Activated CD8-positive, alpha-beta memory T cell treated with anti-CD3 and anti-CD28 coated beads for 4 hours (primary cell): ENCODE measurements around the gene TOMM20.
A peak's percentile ranks its signal among the peaks of the same experiment; 100 is the strongest.
"Not testable (repeated sequence)": the region's sequence is repeated elsewhere in the genome, so short reads cannot be mapped to it uniquely, and the experiment has no call there.

Experiments used
- DNase-seq, 2 donors: peaks; one replicate each; pipeline ENCODE4 v3.0.0-alpha.2; 2020; ENCODE audit warnings: low read depth in 2 of 2

TOMM20 gene

GRCh38 chr1:235102259-235102582 is 26.4 kb downstream of the TOMM20 start:
- no peak for DNase-seq

DNA sequence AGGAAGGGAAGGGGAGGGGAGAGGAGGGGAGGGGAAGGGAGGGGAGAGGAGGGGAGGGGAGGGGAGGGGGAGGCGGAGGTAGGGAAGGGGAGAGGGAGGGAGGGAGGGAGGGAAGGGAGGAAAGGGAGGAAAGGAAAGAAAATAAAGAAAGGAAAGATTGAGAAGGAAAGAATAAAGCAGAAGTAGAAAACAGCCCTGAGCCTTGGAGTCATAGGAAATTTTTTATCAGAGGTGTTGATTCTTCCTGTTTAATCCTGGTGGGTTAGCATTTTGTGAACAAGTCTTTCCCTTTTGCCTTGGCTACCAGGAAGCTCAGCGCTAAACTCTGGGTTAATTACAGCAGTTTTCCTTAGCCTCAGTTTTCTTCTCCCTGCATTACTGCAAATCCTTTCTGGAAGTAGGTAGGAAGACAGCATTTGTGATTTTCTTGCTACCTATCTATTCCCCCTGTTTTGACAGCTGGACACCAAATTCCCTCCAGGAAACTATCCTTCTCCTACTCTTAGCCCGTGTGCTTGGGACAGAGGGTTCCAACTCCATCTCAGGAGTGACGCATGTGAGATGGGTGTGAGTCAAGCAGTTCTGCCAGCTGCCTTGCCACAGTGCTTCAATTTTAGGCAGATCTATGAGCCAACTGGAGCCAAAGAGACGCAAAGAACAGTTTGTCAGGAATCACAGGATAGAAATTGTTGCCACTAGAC is 26.9 kb downstream of the TOMM20 start:
- no peak for DNase-seq

GRCh38 chr1:235100194-235100772 is 28.4 kb downstream of the TOMM20 start:
- DNase-seq, result no peak

GRCh38 chr1:235098991-235099390 is 29.6 kb downstream of the TOMM20 start:
- DNase-seq, result no peak

DNA sequence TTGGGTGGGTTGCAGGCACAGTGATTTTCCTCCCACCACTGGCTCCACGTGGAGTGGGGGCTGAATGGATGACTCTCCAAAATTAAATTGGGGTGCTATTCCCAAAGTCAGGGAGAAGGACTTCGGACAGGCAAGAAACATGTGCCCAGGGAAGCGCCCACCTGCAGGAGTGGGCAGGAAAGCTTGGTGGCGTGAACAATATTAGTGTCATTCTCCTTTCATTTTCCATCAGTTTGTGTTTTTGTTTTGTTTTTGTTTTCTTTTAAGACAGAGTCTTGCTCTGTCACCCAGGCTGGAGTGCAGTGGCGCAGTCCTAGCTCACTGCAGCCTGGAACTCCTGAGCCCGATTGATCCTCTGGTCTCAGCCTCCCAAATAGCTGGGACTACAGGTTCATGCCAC is 30.1 kb downstream of the TOMM20 start:
- no peak for DNase-seq

GRCh38 chr1:235097501-235097900 is 31.1 kb downstream of the TOMM20 start:
- DNase-seq, result not testable (repeated sequence)

DNA sequence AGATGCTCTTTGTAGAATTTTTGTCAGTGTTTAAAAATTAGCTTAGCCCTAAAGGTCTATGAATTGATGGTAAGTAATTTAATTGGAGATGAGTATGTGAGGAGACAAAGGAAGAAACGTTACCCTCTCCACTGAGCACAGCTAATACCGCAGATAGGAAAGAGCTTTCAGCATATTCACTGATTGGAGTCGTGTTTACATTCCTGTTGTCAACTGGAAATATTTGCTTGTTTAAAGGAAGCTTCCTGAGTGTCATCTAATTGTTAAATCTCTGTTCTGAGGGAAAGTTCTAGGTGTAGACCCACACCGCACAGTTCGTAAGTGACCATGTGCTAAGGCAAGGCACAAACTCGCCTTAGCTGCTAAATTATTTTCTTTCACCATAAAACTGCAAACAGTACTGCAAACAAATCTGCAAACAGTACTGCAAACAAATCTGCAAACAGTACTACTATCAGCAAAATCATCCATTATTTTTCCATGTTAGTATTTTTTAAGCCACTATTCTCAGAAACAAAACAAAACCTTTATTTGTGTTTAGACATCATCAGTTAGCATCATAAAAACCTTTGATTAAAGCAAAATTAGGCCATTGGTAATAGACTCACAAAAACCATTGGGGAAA is 32.6 kb downstream of the TOMM20 start:
- DNase-seq, result no peak

- peak; percentile 56 to 59 for DNase-seq
Measured at GRCh38 chr1:235093696-235094592, 34.7 kb downstream of the TOMM20 start.

DNA sequence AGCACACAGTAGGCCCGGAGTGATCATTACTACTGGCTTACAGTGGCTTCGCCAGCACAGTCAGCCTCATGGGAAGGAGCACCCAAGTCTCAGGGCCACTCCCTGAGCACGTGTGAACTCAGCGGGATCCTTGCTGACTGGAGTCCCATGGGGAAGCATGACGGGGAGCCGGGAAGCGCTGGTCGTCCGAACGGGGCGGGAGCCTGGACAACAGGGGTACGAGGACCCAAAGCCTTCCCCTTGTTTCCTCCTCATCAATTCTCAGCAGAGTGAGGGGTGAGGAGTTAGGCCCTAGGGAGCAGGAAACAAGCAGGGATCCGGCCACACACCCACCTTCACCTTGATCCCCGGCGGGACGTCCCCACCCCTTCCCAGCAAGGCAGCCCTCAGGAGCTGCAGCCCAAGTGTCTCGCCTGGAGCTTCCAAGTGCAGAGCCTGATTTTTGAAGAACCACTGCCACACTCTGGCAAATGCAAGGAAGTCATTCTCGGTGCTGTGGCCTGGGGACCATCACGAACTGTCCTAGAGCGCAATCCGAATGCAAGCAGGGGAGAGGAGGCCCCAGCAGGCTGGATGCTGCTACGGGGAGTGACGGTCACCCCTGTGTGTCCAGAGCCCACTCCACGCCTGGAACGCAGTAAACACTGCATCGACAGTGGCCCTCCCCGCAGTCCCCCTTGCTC is 35.5 kb downstream of the TOMM20 start:
- DNase-seq, result no peak

DNA sequence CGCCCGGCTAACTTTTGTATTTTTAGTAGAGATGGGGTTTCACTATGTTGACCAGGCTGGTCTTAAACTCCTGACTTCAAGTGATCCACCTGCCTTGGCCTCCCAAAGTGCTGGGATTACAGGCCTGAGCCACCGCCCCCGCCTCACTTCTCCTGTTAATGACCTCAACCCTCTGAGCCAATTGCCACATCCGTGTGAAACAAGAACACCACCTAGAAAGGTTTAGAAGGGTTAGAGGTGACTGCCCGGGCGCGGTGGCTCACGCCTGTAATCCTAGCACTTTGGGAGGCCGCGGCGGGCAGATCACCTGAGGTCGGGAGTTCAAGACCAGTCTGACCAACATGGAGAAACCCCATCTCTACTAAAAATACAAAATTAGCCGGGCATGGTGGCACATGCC is 36.2 kb downstream of the TOMM20 start:
- DNase-seq, result not testable (repeated sequence)

GRCh38 chr1:235092045-235092406 is 36.6 kb downstream of the TOMM20 start:
- DNase-seq, result not testable (repeated sequence)

GRCh38 chr1:235091319-235092044 is 37.2 kb downstream of the TOMM20 start:
- not testable (repeated sequence) for DNase-seq

GRCh38 chr1:235090406-235091069 is 38.1 kb downstream of the TOMM20 start:
- DNase-seq, result no peak

DNA sequence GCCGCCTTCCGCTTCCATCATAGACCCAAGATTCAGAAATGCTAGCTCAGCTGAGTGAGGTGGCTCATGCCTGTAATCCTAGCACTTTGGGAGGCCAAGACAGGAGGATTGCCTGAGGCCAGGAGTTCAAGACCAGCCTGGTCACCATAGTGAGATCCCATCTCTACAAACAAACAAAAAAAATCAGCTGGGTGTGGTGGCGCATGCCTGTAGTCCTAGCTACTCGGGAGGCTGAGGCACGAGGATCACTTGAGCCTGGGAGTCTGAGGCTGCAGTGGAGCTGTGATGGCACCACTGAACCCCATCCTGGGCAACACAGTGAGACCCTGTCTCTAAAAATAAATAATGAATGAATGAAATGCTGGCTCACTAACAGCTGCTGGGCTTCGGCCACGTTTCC is 39.7 kb downstream of the TOMM20 start:
- DNase-seq, result no peak

- no peak for DNase-seq
Measured at GRCh38 chr1:235088430-235088829, 40.2 kb downstream of the TOMM20 start.

DNA sequence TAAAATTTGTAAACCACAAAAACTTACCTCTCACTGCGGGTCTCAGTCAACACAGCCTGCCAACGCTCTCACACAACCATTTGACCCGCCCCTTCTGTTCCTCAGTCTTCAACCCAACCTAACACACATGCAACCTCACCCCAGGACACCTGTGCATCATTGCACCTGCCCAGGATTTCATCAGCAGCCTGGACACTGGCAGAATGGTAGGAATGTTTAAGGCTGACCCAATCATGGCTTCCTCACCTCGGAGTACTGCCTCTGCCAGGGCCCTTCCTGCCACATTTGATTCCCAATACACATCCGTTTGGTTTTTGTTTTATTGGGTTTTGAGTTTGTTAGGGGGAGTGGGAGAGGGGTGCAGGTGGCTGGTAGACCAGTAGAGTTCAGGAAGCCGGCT is 40.7 kb downstream of the TOMM20 start:
- no peak for DNase-seq

DNA sequence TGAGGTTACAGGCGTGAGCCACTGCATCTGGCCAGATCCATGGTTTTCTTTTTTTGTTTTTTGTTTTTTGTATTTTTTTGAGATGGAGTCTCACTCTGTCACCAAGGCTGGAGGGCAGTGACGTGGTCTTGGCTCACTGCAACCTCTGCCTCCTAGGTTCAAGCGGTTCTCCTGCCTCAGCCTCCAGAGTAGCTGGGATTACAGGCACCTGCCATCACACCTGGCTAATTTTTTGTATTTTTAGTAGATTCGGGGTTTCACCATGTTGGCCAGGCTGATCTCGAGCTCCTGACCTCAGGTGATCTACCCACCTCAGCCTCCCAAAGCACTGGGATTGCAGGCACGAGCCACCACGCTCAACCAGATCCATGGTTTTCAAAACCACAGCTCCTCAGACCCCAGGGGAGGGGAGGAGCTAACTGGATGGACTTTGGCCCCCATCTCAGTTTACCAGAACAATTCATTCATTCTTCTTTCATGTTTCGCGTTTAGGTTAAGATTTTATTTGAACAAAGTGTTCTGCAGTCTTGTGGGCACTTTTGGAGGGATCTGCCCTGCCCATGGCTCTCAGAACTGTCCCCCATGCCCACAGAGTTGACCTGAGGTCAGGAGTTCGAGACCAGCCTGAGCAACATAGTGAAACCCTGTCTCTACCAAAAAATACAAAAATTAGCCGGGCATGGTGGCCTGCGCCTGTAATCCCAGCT is 43.1 kb downstream of the TOMM20 start:
- DNase-seq, result not testable (repeated sequence)

DNA sequence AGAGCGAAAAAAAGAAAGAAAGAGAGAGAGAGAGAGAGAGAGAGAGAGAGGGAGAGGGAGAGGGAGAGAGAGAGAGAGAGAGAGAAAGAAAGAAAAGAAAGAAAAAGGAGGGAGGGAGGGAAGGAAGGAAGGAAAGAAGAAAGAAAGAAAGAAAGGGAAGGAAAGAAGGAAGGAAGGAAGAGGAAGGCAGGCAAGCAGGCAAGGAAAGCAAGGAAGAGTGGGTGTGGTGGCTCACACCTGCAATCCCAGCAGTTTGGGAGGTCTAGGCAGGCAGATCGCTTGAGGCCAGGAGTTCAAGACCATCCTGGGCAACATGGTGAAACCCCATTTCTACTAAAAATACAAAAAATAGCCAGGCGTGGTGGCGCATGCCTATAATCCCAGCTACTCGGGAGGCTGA is 47.8 kb downstream of the TOMM20 start:
- not testable (repeated sequence) for DNase-seq

- DNase-seq, result not testable (repeated sequence)
Measured at GRCh38 chr1:235080297-235080657, 48.4 kb downstream of the TOMM20 start.
